Stimulated activated CD8-positive, alpha-beta memory T cell treated with anti-CD3 and anti-CD28 coated beads, Interleukin-4, amount 100 ng/mL, for 4 hours (primary cell): ENCODE results near the gene RNF115.

Experiments
- DNase-seq, 2 donors: peaks; one replicate each; pipeline ENCODE4 v3.0.0-alpha.2; 2020; ENCODE audit warnings: low read depth in 2 of 2, low spot score in 1 of 2

The RNF115 gene

GRCh38 chr1:145707183-145707867 is 116.6 kb downstream of the RNF115 start, which contains the start of gene PDZK1:
PDZK1 (minus strand) TSS chr1:145707368; CDS start chr1:145688021, 19,347 bp downstream.
- DNase-seq: no peak

DNA sequence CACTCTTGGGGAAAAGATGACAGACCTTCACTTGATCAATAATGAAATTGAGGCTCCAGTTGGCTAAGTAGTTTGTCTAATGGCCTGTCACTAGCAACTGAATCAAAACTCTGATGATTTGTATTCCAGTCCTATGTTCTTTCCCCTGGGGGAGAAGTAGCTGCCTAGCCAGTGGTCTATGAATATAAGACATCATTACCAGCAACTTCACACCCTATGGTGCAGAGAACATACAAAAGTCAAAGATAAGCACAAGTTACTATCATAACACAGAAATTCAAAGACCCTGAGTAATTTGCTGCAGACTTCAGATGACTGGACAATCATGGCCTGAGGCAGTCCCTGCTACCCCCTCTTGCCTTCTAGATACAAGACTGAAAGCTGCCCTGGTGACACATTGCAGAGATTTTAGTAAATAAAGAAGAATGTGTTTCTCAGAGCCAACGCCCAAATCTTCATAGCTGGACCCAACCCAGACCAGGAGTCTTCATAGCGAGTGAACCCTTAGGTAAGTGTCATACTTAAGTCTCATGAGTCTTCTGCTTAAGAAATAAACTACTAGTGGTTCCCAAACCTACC is 117.7 kb downstream of the RNF115 start:
- DNase-seq: no peak

DNA sequence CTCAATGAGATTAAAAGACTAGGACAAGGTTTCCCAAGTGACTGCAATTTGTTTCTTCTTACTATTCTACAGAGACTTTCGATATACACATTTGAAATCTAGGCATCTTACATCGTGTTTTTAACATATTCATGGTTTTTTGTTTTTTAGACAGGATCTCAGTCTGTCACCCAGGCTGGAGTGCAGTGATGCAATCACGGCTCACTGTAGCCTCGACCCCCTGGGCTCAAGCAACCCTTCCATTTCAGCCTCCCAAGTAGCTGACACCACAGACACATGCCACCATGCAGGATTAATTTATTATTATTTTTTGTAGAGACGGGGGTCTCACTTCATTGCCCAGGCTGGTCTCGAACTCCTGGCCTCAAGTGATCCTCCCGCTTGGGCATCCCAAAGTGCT is 118.3 kb downstream of the RNF115 start:
- DNase-seq: no peak

GRCh38 chr1:145702826-145703225 is 121.1 kb downstream of the RNF115 start:
- DNase-seq: no peak

- no peak for DNase-seq
These were observed 121.8 kb downstream of the RNF115 start for GRCh38 chr1:145702052-145702451.

DNA sequence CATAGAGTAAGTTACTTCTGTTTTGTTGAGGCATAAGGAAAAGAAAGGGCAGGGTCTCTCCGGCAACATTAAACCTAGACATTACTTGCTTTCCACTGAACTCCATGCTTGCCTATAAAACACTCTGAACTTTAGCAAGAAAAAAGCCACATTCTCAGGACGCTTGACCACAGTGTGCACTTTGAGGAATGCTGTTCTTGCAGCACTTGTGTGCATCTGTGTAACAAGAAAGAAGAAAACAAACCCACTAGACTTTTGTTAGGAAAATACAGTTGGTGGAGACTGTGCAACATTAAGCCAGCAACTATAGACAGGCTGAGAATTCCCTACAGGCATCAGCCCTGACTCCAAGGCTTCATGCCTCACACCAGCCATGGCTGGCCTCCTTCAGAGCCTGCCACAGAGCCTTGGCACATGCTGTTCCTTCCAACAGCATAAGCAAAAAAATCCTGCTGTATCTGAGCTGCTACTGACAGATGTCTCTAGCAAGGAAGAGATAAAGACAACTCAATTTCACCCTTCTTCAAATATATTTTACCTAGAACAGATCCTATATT is 122.5 kb downstream of the RNF115 start:
- DNase-seq: no peak

- DNase-seq: no peak
These were observed 127.3 kb downstream of the RNF115 start for GRCh38 chr1:145696630-145696960.

GRCh38 chr1:145695821-145696629 is 127.9 kb downstream of the RNF115 start:
- DNase-seq: no peak

- no peak for DNase-seq
These were observed 131.0 kb downstream of the RNF115 start for GRCh38 chr1:145692785-145693443.

GRCh38 chr1:145690587-145691558 is 133.0 kb downstream of the RNF115 start:
- DNase-seq: peak; percentile 9 to 12

DNA sequence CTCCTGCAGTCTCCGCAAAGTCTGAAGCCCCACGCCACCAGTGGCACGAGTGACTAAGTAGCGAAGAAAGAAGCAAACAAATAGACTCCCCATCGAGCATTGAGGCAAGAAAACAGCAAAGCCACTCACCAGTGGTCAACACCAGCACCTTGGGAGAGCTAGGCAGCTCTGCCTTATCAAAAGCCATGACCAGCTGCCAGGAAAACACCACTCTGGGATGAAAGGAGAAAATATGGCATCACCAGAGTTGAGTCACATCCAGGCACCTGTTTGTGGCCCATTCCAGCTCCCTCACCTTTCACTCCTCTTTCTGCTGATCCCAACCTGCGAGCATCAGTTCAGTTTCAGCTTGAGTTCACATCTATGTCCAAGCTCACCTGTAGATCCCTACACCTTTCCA is 134.0 kb downstream of the RNF115 start:
- DNase-seq: no peak

GRCh38 chr1:145688924-145689323 is 135.0 kb downstream of the RNF115 start:
- DNase-seq: no peak
